HepG2 (cell line): ENCODE measurements around the gene VAMP5. TPM values are rescaled to one million over a fixed set of nuclear protein-coding genes. Genes with fewer than 3 reads are reported as not detected.

ENCODE experiments used
- ARID2 ChIP-seq: sonication (generic); formaldehyde crosslinking; IDR thresholded peaks from 2 replicates; pipeline ENCODE4 v1.8.1; 2022; ENCODE audit warnings: mild to moderate bottlenecking, missing genetic modification reagents, borderline replicate concordance
- ATF7 ChIP-seq, 2 experiments: fragments of 450-650 bp in 1 of 2; sonication (generic) in 1 of 2; formaldehyde crosslinking in 1 of 2; IDR thresholded peaks; 2 replicates each; pipeline versions ENCODE4 v1.4.0 to v1.6.1; 2016 to 2020; ENCODE audit warnings: antibody characterized with exemption in 1 of 2, mild to moderate bottlenecking in 1 of 2, missing genetic modification reagents in 1 of 2
- ATM ChIP-seq: fragments of 450-650 bp; IDR thresholded peaks from 2 replicates; pipeline ENCODE4 v1.7.1; 2017; ENCODE audit warnings: mild to moderate bottlenecking, borderline replicate concordance
- E2F2 ChIP-seq: sonication (generic); formaldehyde crosslinking; IDR thresholded peaks from 2 replicates; pipeline ENCODE4 v1.4.0; 2020; ENCODE audit warnings: missing genetic modification reagents, borderline replicate concordance
- EEA1 ChIP-seq: sonication (generic); formaldehyde crosslinking; IDR thresholded peaks from 2 replicates; pipeline ENCODE4 v1.5.1; 2020; ENCODE audit warnings: mild to moderate bottlenecking, missing genetic modification reagents, borderline replicate concordance
- GLI4 ChIP-seq: sonication (generic); formaldehyde crosslinking; IDR thresholded peaks from 2 replicates; pipeline ENCODE4 v1.5.1; 2020; ENCODE audit warnings: missing genetic modification reagents, mild to moderate bottlenecking, moderate library complexity, borderline replicate concordance
- HDAC6 ChIP-seq: fragments of 200-600 bp; sonication (generic); IDR thresholded peaks from 2 replicates; pipeline ENCODE4 v1.7.0; 2017; ENCODE audit warnings: mild to moderate bottlenecking, antibody characterized with exemption, low read length, low read depth
- HNF1A ChIP-seq, 2 experiments: sonication (generic) in 1 of 2; formaldehyde crosslinking in 1 of 2; IDR thresholded peaks; 2 replicates each; pipeline versions ENCODE4 v1.4.0 to v1.6.1; 2016 to 2020; ENCODE audit warnings: borderline replicate concordance in 1 of 2, low read depth in 1 of 2, mild to moderate bottlenecking in 1 of 2, missing genetic modification reagents in 1 of 2
- HNRNPLL ChIP-seq: fragments of 200-400 bp; formaldehyde crosslinking; IDR thresholded peaks from 2 replicates; pipeline ENCODE4 v1.6.1; 2017; ENCODE audit warnings: mild to moderate bottlenecking, low read depth, low read length; ENCODE audit not compliant: poor library complexity, severe bottlenecking
- KDM4B ChIP-seq: sonication (generic); formaldehyde crosslinking; IDR thresholded peaks from 2 replicates; pipeline ENCODE4 v1.4.0; 2020; ENCODE audit warnings: missing genetic modification reagents
- MAX ChIP-seq: IDR thresholded peaks from 2 replicates; pipeline ENCODE4 v1.6.1; 2012; ENCODE audit warnings: inconsistent platforms
- SALL2 ChIP-seq: sonication (generic); formaldehyde crosslinking; IDR thresholded peaks from 2 replicates; pipeline ENCODE4 v1.8.1; 2023; ENCODE audit warnings: mild to moderate bottlenecking, missing genetic modification reagents, inconsistent platforms
- SIN3B ChIP-seq: fragments of 150-350 bp; IDR thresholded peaks from 2 replicates; pipeline ENCODE4 v1.6.1; 2014; ENCODE audit warnings: low read length
- SIX4 ChIP-seq: sonication (generic); formaldehyde crosslinking; IDR thresholded peaks from 2 replicates; pipeline ENCODE4 v1.4.0; 2020; ENCODE audit warnings: missing genetic modification reagents
- SPEN ChIP-seq: sonication (generic); formaldehyde crosslinking; IDR thresholded peaks from 2 replicates; pipeline ENCODE4 v1.5.1; 2020; ENCODE audit warnings: low read depth, mild to moderate bottlenecking, missing genetic modification reagents
- ZIK1 ChIP-seq: sonication (generic); formaldehyde crosslinking; IDR thresholded peaks from 2 replicates; pipeline ENCODE4 v1.5.0; 2020; ENCODE audit warnings: mild to moderate bottlenecking, low read depth, missing genetic modification reagents, borderline replicate concordance
- ZNF138 ChIP-seq: sonication (generic); formaldehyde crosslinking; IDR thresholded peaks from 2 replicates; pipeline ENCODE4 v1.5.0; 2020; ENCODE audit warnings: mild to moderate bottlenecking, low read depth, missing genetic modification reagents
- ZNF18 ChIP-seq: sonication (generic); formaldehyde crosslinking; IDR thresholded peaks from 2 replicates; pipeline ENCODE4 v1.8.0; 2022; ENCODE audit warnings: mild to moderate bottlenecking, missing genetic modification reagents; ENCODE audit not compliant: insufficient replicate concordance
- ZNF296 ChIP-seq: sonication (generic); formaldehyde crosslinking; conservative IDR thresholded peaks from 2 replicates; pipeline ENCODE4 v1.5.0; 2020; ENCODE audit warnings: mild to moderate bottlenecking, missing genetic modification reagents
- ZNF775 ChIP-seq: sonication (generic); formaldehyde crosslinking; IDR thresholded peaks from 2 replicates; pipeline ENCODE4 v1.4.0; 2020; ENCODE audit warnings: missing genetic modification reagents, mild to moderate bottlenecking, moderate library complexity, borderline replicate concordance
- polyA plus RNA-seq, 8 experiments: library from polyadenylated mRNA; depleted of rRNA in 3 of 8; stranded (reverse) in 7 of 8; unstranded in 1 of 8; fragments of >200 nt; fragmentation: Illumina TruSeq in 4 of 8; extraction: Trizol in 4 of 8; gene quantifications; 2 replicates each; pipeline versions ENCODE4 v1.2.1 to v1.2.3, GENCODE V29; 2011 to 2016; ENCODE audit warnings: low read depth in 4 of 8, missing spikeins in 1 of 8, mixed read lengths in 1 of 8; ENCODE audit not compliant: insufficient read depth in 1 of 8
- total RNA-seq, 5 experiments: library from RNA; depleted of rRNA; stranded (reverse); fragments of >200 nt; fragmentation: Illumina TruSeq; extraction: Trizol; gene quantifications; 2 replicates each; pipeline ENCODE4 v1.2.3, GENCODE V29; 2016; ENCODE audit warnings: low read depth in 1 of 5

VAMP5 gene
- total and polyA plus RNA-seq, 2 of the 13 experiments (the other 11 are each of a cell fraction or from before 2014, with no cell fraction given), result 7.2 to 56.7 TPM

- TF ChIP-seq HNF1A (IDR thresholded peaks at IDR 0.05; ENCODE audit: low read depth) (no peak), HNF1A (CRISPR knock-in tag; IDR thresholded peaks at IDR 0.05; ENCODE audit: borderline replicate concordance) (peak; percentile 64; the same call in 1 of the 2 replicates), SIX4 (CRISPR knock-in tag) (0 out of 2 replicates have a peak, but pooled peaks have one; percentile 36), ZNF296 (0 out of 2 replicates have a peak, but pooled peaks have one; percentile 51), SIN3B (no peak), SPEN (peak; percentile 98), ATF7 (IDR thresholded peaks at IDR 0.05) (no peak), ATF7 (CRISPR knock-in tag; IDR thresholded peaks at IDR 0.05) (0 out of 2 replicates have a peak, but pooled peaks have one; percentile 10), SALL2 (peak; percentile 25; the same call in 1 of the 2 replicates), ATM (no peak), ZNF18 (CRISPR knock-in tag) (peak; percentile 91), KDM4B (CRISPR knock-in tag) (peak; percentile 14; the same call in 1 of the 2 replicates), ZNF775 (CRISPR knock-in tag) (no peak), HDAC6 (no peak), EEA1 (CRISPR knock-in tag) (peak; percentile 55; the same call in 1 of the 2 replicates), ARID2 (CRISPR knock-in tag) (peak; percentile 24; the same call in 1 of the 2 replicates), E2F2 (CRISPR knock-in tag) (0 out of 2 replicates have a peak, but pooled peaks have one; percentile 30), ZNF138 (peak; percentile 69; the same call in 1 of the 2 replicates), ZIK1 (peak; percentile 66; the same call in 1 of the 2 replicates), MAX (peak; percentile 89), GLI4 (CRISPR knock-in tag) (peak; percentile 76; the same call in 1 of the 2 replicates), HNRNPLL (peak; percentile 63)
Observed at GRCh38 chr2:85611705-85612587, 27.7 kb downstream of the VAMP5 start, which contains the start of gene C2orf68 (continued).
